HEK293 (cell line): ENCODE data around the gene ARHGAP32.

Experiments used
- CTCF ChIA-PET: fragments of 350-600 bp; formaldehyde crosslinking; extraction: SDS; loops from one replicate; lab custom pipeline; 2021; ENCODE audit warnings: antibody characterized with exemption; lab: Yijun Ruan, JAX
- POLR2A ChIA-PET: fragments of 300-600 bp; formaldehyde crosslinking; extraction: SDS; loops from one replicate; lab custom pipeline; 2020; ENCODE audit warnings: antibody characterized with exemption, inconsistent platforms; lab: Yijun Ruan, JAX
- H3K27ac ChIP-seq: fragments of 200-500 bp; sonication (Bioruptor generic); 2 replicates; pipeline ENCODE4 v1.5.1; 2014; ENCODE audit warnings: low read depth, low read length, control low read depth, inconsistent platforms; ENCODE audit errors: extremely low read depth
- H3K36me3 ChIP-seq, 2 experiments: fragments of 200-500 bp in 1 of 2; sonication (Bioruptor generic) in 1 of 2; 1 replicate in 1 of 2; 2 replicates in 1 of 2; pipeline ENCODE4 v1.5.1; 2014 to 2017; ENCODE audit warnings: inconsistent platforms in 2 of 2, low read length in 2 of 2; ENCODE audit not compliant: control insufficient read depth in 2 of 2, insufficient read depth in 1 of 2
- H3K4me1 ChIP-seq: fragments of 200-500 bp; sonication (Bioruptor generic); 2 replicates; pipeline ENCODE4 v1.5.1; 2014; ENCODE audit warnings: mild to moderate bottlenecking, low read length, inconsistent platforms; ENCODE audit not compliant: control insufficient read depth, insufficient read depth
- H3K4me3 ChIP-seq: 2 replicates; pipeline ENCODE4 v1.5.1; 2011; ENCODE audit warnings: low read depth, mild to moderate bottlenecking, control low read depth, low read length, moderate library complexity
- H3K9me3 ChIP-seq: fragments of 200-500 bp; sonication (Bioruptor generic); 2 replicates; pipeline ENCODE4 v1.5.1; 2014; ENCODE audit warnings: low read depth, low read length, inconsistent platforms; ENCODE audit not compliant: control insufficient read depth, insufficient read depth
- ZBTB20 ChIP-seq: fragments of 450-650 bp; formaldehyde crosslinking; IDR thresholded peaks from 2 replicates; pipeline ENCODE4 v1.5.1; 2016; ENCODE audit warnings: missing biosample characterization, missing genetic modification characterization
- ZFHX2 ChIP-seq: fragments of 450-650 bp; formaldehyde crosslinking; conservative IDR thresholded peaks from 2 replicates; pipeline ENCODE4 v1.5.1; 2016; ENCODE audit warnings: missing biosample characterization, missing genetic modification characterization
- ZIC2 ChIP-seq: fragments of 450-650 bp; formaldehyde crosslinking; IDR thresholded peaks from 2 replicates; pipeline ENCODE4 v1.5.1; 2016; ENCODE audit warnings: missing biosample characterization, missing genetic modification characterization
- ZNF23 ChIP-seq: fragments of 450-650 bp; formaldehyde crosslinking; IDR thresholded peaks from 2 replicates; pipeline ENCODE4 v1.5.1; 2016; ENCODE audit warnings: missing biosample characterization, missing genetic modification characterization, borderline replicate concordance
- ZNF280D ChIP-seq: fragments of 450-650 bp; formaldehyde crosslinking; IDR thresholded peaks from 2 replicates; pipeline ENCODE4 v1.5.1; 2016; ENCODE audit warnings: missing biosample characterization, missing genetic modification characterization
- ZNF292 ChIP-seq: fragments of 450-650 bp; formaldehyde crosslinking; IDR thresholded peaks from 2 replicates; pipeline ENCODE4 v1.5.1; 2016; ENCODE audit warnings: low read depth, missing biosample characterization, missing genetic modification characterization, borderline replicate concordance
- ZNF324 ChIP-seq: fragments of 450-650 bp; formaldehyde crosslinking; IDR thresholded peaks from 2 replicates; pipeline ENCODE4 v1.5.1; 2016; ENCODE audit warnings: missing biosample characterization, missing genetic modification characterization
- ZNF433 ChIP-seq: fragments of 450-650 bp; formaldehyde crosslinking; IDR thresholded peaks from 2 replicates; pipeline ENCODE4 v1.5.1; 2016; ENCODE audit warnings: missing biosample characterization, missing genetic modification characterization, low read depth
- ZNF585B ChIP-seq: fragments of 450-650 bp; formaldehyde crosslinking; IDR thresholded peaks from 2 replicates; pipeline ENCODE4 v1.5.1; 2016; ENCODE audit warnings: missing biosample characterization, missing genetic modification characterization
- ZNF768 ChIP-seq: fragments of 450-650 bp; formaldehyde crosslinking; IDR thresholded peaks from 2 replicates; pipeline ENCODE4 v1.5.1; 2018; ENCODE audit warnings: missing biosample characterization, mild to moderate bottlenecking, missing genetic modification characterization
- ZSCAN23 ChIP-seq: fragments of 450-650 bp; formaldehyde crosslinking; IDR thresholded peaks from 2 replicates; pipeline ENCODE4 v1.5.1; 2016; ENCODE audit warnings: missing biosample characterization, missing genetic modification characterization
- TF ChIP-seq, protein P1 (sequence below): fragments of 450-650 bp; formaldehyde crosslinking; IDR thresholded peaks from 2 replicates; pipeline ENCODE4 v1.5.1; 2017; ENCODE audit warnings: missing biosample characterization, missing genetic modification characterization
- TF ChIP-seq, protein P2 (sequence below): fragments of 450-650 bp; formaldehyde crosslinking; IDR thresholded peaks from 2 replicates; pipeline ENCODE4 v1.5.1; 2016; ENCODE audit warnings: missing biosample characterization, missing genetic modification characterization
- TF ChIP-seq, protein P3 (sequence below): fragments of 450-650 bp; formaldehyde crosslinking; IDR thresholded peaks from 2 replicates; pipeline ENCODE4 v1.5.1; 2016; ENCODE audit warnings: missing biosample characterization, missing genetic modification characterization

ARHGAP32 gene

GRCh38 chr11:128938156-128938885, 253.8 kb downstream of the ARHGAP32 start (continued):
- TF ChIP-seq ZNF280D (tag by site-specific recombination), result no peak

- CTCF ChIA-PET, result interaction anchor here (1.8 to 4.9 kb wide), 2 partner anchors 19 to 52 kb away, joined by 6 to 37 read pairs; no protein-coding TSS in a partner anchor
- Histone ChIP-seq H3K4me3 (no peak overlapping the region), H3K27ac (no peak overlapping the region), H3K36me3 (no peaks in the 10 kb centered on the region), H3K9me3 (no peaks in the 10 kb centered on the region), H3K4me1 (no peaks in the 10 kb centered on the region)
- POLR2A ChIA-PET, result no interaction called here
- TF ChIP-seq, protein P1, sequence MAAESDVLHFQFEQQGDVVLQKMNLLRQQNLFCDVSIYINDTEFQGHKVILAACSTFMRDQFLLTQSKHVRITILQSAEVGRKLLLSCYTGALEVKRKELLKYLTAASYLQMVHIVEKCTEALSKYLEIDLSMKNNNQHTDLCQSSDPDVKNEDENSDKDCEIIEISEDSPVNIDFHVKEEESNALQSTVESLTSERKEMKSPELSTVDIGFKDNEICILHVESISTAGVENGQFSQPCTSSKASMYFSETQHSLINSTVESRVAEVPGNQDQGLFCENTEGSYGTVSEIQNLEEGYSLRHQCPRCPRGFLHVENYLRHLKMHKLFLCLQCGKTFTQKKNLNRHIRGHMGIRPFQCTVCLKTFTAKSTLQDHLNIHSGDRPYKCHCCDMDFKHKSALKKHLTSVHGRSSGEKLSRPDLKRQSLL (tag by site-specific recombination), result no peak
- TF ChIP-seq ZNF324 (tag by site-specific recombination) (no peak), ZNF585B (tag by site-specific recombination) (no peak)
Measured at GRCh38 chr11:128937480-128937879, 254.6 kb downstream of the ARHGAP32 start.

GRCh38 chr11:128936606-128937251, 255.4 kb downstream of the ARHGAP32 start:
- Histone ChIP-seq H3K4me1 (no peaks in the 10 kb centered on the region), H3K4me3 (no peak overlapping the region), H3K36me3 (no peaks in the 10 kb centered on the region), H3K27ac (no peak overlapping the region), H3K9me3 (no peaks in the 10 kb centered on the region)
- TF ChIP-seq ZNF768 (tag by site-specific recombination), result no peak
- TF ChIP-seq ZSCAN23 (tag by site-specific recombination), result no peak
- TF ChIP-seq, protein P2, sequence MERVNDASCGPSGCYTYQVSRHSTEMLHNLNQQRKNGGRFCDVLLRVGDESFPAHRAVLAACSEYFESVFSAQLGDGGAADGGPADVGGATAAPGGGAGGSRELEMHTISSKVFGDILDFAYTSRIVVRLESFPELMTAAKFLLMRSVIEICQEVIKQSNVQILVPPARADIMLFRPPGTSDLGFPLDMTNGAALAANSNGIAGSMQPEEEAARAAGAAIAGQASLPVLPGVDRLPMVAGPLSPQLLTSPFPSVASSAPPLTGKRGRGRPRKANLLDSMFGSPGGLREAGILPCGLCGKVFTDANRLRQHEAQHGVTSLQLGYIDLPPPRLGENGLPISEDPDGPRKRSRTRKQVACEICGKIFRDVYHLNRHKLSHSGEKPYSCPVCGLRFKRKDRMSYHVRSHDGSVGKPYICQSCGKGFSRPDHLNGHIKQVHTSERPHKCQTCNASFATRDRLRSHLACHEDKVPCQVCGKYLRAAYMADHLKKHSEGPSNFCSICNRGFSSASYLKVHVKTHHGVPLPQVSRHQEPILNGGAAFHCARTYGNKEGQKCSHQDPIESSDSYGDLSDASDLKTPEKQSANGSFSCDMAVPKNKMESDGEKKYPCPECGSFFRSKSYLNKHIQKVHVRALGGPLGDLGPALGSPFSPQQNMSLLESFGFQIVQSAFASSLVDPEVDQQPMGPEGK (tag by site-specific recombination), result no peak
- no peak for TF ChIP-seq ZNF433
- TF ChIP-seq ZBTB20 (tag by site-specific recombination), result no peak
- no peak for TF ChIP-seq ZNF292 (tag by site-specific recombination)
- TF ChIP-seq ZNF23 (tag by site-specific recombination), result no peak
- TF ChIP-seq ZFHX2 (tag by site-specific recombination), result no peak
- no peak for TF ChIP-seq ZIC2 (tag by site-specific recombination)
- TF ChIP-seq, protein P3, sequence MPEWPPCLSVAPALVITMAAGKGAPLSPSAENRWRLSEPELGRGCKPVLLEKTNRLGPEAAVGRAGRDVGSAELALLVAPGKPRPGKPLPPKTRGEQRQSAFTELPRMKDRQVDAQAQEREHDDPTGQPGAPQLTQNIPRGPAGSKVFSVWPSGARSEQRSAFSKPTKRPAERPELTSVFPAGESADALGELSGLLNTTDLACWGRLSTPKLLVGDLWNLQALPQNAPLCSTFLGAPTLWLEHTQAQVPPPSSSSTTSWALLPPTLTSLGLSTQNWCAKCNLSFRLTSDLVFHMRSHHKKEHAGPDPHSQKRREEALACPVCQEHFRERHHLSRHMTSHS (tag by site-specific recombination), result no peak
- ChIA-PET CTCF (interaction anchor here (1.8 to 4.9 kb wide), 2 partner anchors 20 to 51 kb away, joined by 6 to 37 read pairs; no protein-coding TSS in a partner anchor), POLR2A (no interaction called here)
